ENCODE data around the gene PLA2G5. TPM values are rescaled to one million over a fixed set of nuclear protein-coding genes. Genes with fewer than 3 reads are reported as not detected.
A peak's percentile ranks its signal among the peaks of the same experiment; 100 is the strongest.
"Not testable (repeated sequence)": the region's sequence is repeated elsewhere in the genome, so short reads cannot be mapped to it uniquely, and the experiment has no call there.

The PLA2G5 gene
- total RNA-seq, 1 experiment from 2014 or later: not detected

- no peak overlapping the region for H3K27ac Mint-ChIP-seq (ENCODE audit: unreplicated experiment)
- Histone ChIP-seq H3K4me1 (no peaks in the 10 kb centered on the region), H3K9me3 (no peaks in the 10 kb centered on the region), H3K27me3 (replicated peaks; ENCODE audit: control insufficient read depth, insufficient read depth, low read length) (no peaks in the 10 kb centered on the region), H3K4me3 (ENCODE audit: low read depth, low read length) (no peak overlapping the region), H3K36me3 (ENCODE audit: control insufficient read depth, insufficient read depth, low read length) (no peaks in the 10 kb centered on the region)
- ChIA-PET CTCF (no interaction called here), POLR2A (no interaction called here)
- no peak for TF ChIP-seq CTCF (IDR thresholded peaks at IDR 0.05; ENCODE audit: insufficient read depth in 1 of 2, low read depth in 1 of 2, low read length in 1 of 2, severe bottlenecking in 1 of 2, unreplicated experiment in 1 of 2)
- no TSS peak for BruUV-seq (replicated peaks)
- no peak for DNase-seq
- no peak overlapping the region for H3K4me3 Mint-ChIP-seq (ENCODE audit: unreplicated experiment)
- intact Hi-C loops (cut with micrococcal nuclease; ENCODE audit: unreplicated experiment): no loop called here
- peaks cover 16% of the 10 kb centered on the region for H3K9me3 Mint-ChIP-seq (ENCODE audit: unreplicated experiment)
- H3K27me3 Mint-ChIP-seq (ENCODE audit: insufficient read depth, unreplicated experiment): no peaks in the 10 kb centered on the region
- no peaks in the 10 kb centered on the region for H3K36me3 Mint-ChIP-seq (ENCODE audit: insufficient read depth, unreplicated experiment)
- H3K4me1 Mint-ChIP-seq (ENCODE audit: low read depth, unreplicated experiment): peaks cover 9% of the 10 kb centered on the region
These were observed 40.6 kb upstream of the PLA2G5 start for GRCh38 chr1:20029178-20029912.

DNA sequence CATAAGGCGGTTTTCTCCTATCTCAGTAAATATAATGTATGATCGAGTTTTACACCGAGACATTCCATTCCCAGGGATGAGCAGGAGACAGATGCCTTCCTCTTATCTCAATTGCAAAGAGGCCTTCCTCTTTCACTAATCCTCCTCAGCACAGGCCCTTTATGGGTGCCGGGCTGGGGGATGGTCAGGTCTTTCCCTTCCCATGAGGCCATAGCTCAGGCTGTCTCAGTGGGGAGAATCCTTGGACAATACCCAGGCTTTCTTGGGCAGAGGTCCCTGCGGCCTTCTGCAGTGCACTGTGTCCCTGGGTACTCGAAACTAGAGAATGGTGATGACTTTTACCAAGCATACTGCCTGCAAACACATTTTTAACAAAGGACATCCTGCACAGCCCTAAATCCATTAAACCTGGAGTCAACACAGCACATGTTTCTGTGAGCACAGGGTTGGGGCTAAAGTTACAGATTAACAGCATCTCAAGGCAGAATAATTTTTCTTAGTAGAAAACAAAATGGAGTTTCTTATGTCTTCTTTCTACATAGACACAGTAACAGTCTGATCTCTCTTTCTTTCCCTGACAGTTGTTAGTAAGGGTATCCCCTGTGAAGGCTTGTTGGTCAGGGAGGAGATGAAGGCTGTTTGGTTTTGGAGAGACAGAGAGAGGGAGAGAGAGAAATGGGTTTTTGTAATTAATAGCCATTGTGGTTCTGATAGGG lies 39.4 kb upstream of the PLA2G5 start:
- POLR2A ChIA-PET; H3K27me3 Mint-ChIP-seq (ENCODE audit: insufficient read depth, unreplicated experiment); H3K4me1 Mint-ChIP-seq (ENCODE audit: low read depth, unreplicated experiment): not testable (repeated sequence)

DNA sequence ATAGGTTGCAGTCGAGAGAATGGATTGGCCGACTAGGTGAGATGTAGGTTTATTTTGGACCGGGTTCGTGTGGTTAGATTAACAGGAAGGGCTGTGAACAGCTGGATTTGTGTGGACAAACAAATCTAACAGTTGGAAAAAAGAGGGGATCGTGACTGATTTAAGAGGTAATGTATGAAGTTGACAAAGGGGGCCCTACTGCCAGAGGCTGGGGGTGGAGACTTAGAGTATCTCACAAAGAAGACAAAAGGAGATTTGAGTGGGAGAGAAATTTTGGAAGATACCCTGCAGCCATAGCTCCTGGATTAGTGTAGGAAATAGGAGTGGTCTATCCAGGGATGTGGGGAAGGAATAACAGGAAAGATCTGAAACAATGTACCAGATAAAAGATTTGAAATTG lies 38.8 kb upstream of the PLA2G5 start:
- H3K27ac Mint-ChIP-seq (ENCODE audit: unreplicated experiment): no peak overlapping the region
- POLR2A ChIA-PET: no interaction called here
- no peak overlapping the region for H3K4me3 Mint-ChIP-seq (ENCODE audit: unreplicated experiment)
- H3K27me3 Mint-ChIP-seq (ENCODE audit: insufficient read depth, unreplicated experiment): no peaks in the 10 kb centered on the region
- no peak for TF ChIP-seq CTCF (IDR thresholded peaks at IDR 0.05; ENCODE audit: insufficient read depth in 1 of 2, low read depth in 1 of 2, low read length in 1 of 2, severe bottlenecking in 1 of 2, unreplicated experiment in 1 of 2)
- intact Hi-C loops (cut with micrococcal nuclease; ENCODE audit: unreplicated experiment): no loop called here
- H3K4me1 Mint-ChIP-seq (ENCODE audit: low read depth, unreplicated experiment): peaks cover 9% of the 10 kb centered on the region
- no peaks in the 10 kb centered on the region for H3K27me3 ChIP-seq (replicated peaks; ENCODE audit: control insufficient read depth, insufficient read depth, low read length)
- no peaks in the 10 kb centered on the region for H3K36me3 ChIP-seq (ENCODE audit: control insufficient read depth, insufficient read depth, low read length)
- peaks cover 4% of the 10 kb centered on the region; the same call in 1 of the 2 replicates for H3K9me3 ChIP-seq
- no peaks in the 10 kb centered on the region for H3K36me3 Mint-ChIP-seq (ENCODE audit: insufficient read depth, unreplicated experiment)
- H3K4me3 ChIP-seq (ENCODE audit: low read depth, low read length): no peak overlapping the region
- H3K4me1 ChIP-seq: no peaks in the 10 kb centered on the region
- BruUV-seq (replicated peaks): no TSS peak
- CTCF ChIA-PET: no interaction called here
- peaks cover 22% of the 10 kb centered on the region for H3K9me3 Mint-ChIP-seq (ENCODE audit: unreplicated experiment)
- no peak for DNase-seq

More for the DNA sequence above, 39.4 kb upstream of the PLA2G5 start:
- BruUV-seq (replicated peaks); H3K27ac Mint-ChIP-seq (ENCODE audit: unreplicated experiment); H3K36me3 ChIP-seq (ENCODE audit: control insufficient read depth, insufficient read depth, low read length); H3K27me3 ChIP-seq (replicated peaks; ENCODE audit: control insufficient read depth, insufficient read depth, low read length); H3K4me3 Mint-ChIP-seq (ENCODE audit: unreplicated experiment); H3K4me1 ChIP-seq; H3K9me3 ChIP-seq; H3K4me3 ChIP-seq (ENCODE audit: low read depth, low read length); intact Hi-C loops (cut with micrococcal nuclease; ENCODE audit: unreplicated experiment); CTCF ChIA-PET; H3K36me3 Mint-ChIP-seq (ENCODE audit: insufficient read depth, unreplicated experiment): not testable (repeated sequence)
- peaks cover 22% of the 10 kb centered on the region for H3K9me3 Mint-ChIP-seq (ENCODE audit: unreplicated experiment)
- DNase-seq: peak; percentile 4 to 41

Measured in Caco-2 (cell line).